Measurements from ENCODE around the gene ITGAV.

Gene ITGAV

GRCh38 chr2:186691231-186691630 lies 101.4 kb downstream of the ITGAV start:
- no peak for TF ChIP-seq CTCF (IDR thresholded peaks at IDR 0.05)
- Histone ChIP-seq H3K36me3 (no peaks in the 10 kb centered on the region), H3K4me1 (ENCODE audit: control insufficient read depth in 1 of 2, insufficient read depth in 1 of 2, low read depth in 1 of 2, low read length in 1 of 2) (peaks cover 5 to 11% of the 10 kb centered on the region in 2 experiments), H3K27ac (no peak overlapping the region), H3K4me3 (ENCODE audit: low read depth in 1 of 2, low read length in 1 of 2) (no peak overlapping the region), H3K27me3 (peaks cover 46% of the 10 kb centered on the region), H3K9me3 (no peaks in the 10 kb centered on the region)

GRCh38 chr2:186691900-186692299 lies 102.0 kb downstream of the ITGAV start:
- Histone ChIP-seq H3K27ac (no peak overlapping the region), H3K9me3 (no peaks in the 10 kb centered on the region), H3K4me3 (ENCODE audit: low read depth in 1 of 2, low read length in 1 of 2) (no peak overlapping the region), H3K36me3 (no peaks in the 10 kb centered on the region), H3K4me1 (ENCODE audit: control insufficient read depth in 1 of 2, insufficient read depth in 1 of 2, low read depth in 1 of 2, low read length in 1 of 2) (peaks cover 5 to 11% of the 10 kb centered on the region in 2 experiments), H3K27me3 (peaks cover 53% of the 10 kb centered on the region)
- TF ChIP-seq CTCF (IDR thresholded peaks at IDR 0.05) = no peak

GRCh38 chr2:186693446-186693832 lies 103.6 kb downstream of the ITGAV start:
- TF ChIP-seq CTCF (IDR thresholded peaks at IDR 0.05) = no peak
- H3K4me3 ChIP-seq (ENCODE audit: low read depth in 1 of 2, low read length in 1 of 2) = peak overlapping the region; percentile 33 to 46
- peaks cover 5 to 11% of the 10 kb centered on the region in 2 experiments for H3K4me1 ChIP-seq (ENCODE audit: control insufficient read depth in 1 of 2, insufficient read depth in 1 of 2, low read depth in 1 of 2, low read length in 1 of 2)
- no peak overlapping the region for H3K27ac ChIP-seq
- H3K9me3 ChIP-seq = no peaks in the 10 kb centered on the region
- no peaks in the 10 kb centered on the region for H3K36me3 ChIP-seq
- peaks cover 55% of the 10 kb centered on the region for H3K27me3 ChIP-seq

GRCh38 chr2:186695081-186695756 lies 105.4 kb downstream of the ITGAV start:
- Histone ChIP-seq H3K9me3 (no peaks in the 10 kb centered on the region), H3K4me3 (ENCODE audit: low read depth in 1 of 2, low read length in 1 of 2) (no peak overlapping the region), H3K36me3 (no peaks in the 10 kb centered on the region), H3K4me1 (ENCODE audit: control insufficient read depth in 1 of 2, insufficient read depth in 1 of 2, low read depth in 1 of 2, low read length in 1 of 2) (peaks cover 5 to 11% of the 10 kb centered on the region in 2 experiments), H3K27me3 (peaks cover 55% of the 10 kb centered on the region), H3K27ac (no peak overlapping the region)
- TF ChIP-seq CTCF (IDR thresholded peaks at IDR 0.05) = no peak

GRCh38 chr2:186696290-186696689 lies 106.4 kb downstream of the ITGAV start:
- no peak overlapping the region for H3K4me3 ChIP-seq (ENCODE audit: low read depth in 1 of 2, low read length in 1 of 2)
- no peak overlapping the region for H3K27ac ChIP-seq
- H3K4me1 ChIP-seq (ENCODE audit: control insufficient read depth in 1 of 2, insufficient read depth in 1 of 2, low read depth in 1 of 2, low read length in 1 of 2) = peaks cover 5 to 11% of the 10 kb centered on the region in 2 experiments
- no peak for TF ChIP-seq CTCF (IDR thresholded peaks at IDR 0.05)
- H3K36me3 ChIP-seq = no peaks in the 10 kb centered on the region
- no peaks in the 10 kb centered on the region for H3K9me3 ChIP-seq
- peaks cover 55% of the 10 kb centered on the region for H3K27me3 ChIP-seq

All from neutrophil (primary cell).